ENCODE measurements around the gene FIGLA. TPM values are rescaled to one million over a fixed set of nuclear protein-coding genes. Genes with fewer than 3 reads are reported as not detected.

Gene FIGLA
- total and polyA plus RNA-seq, 2 of the 8 experiments (the other 6 are each of a cell fraction or from before 2014, with no cell fraction given): not detected

GRCh38 chr2:70828914-70829824 is 38.7 kb upstream of the FIGLA start:
- 86% methylated on average over 6 of the region's 6 CpGs; no CpG with 5 or more reads in 1 of the 2 experiments for WGBS, 2 experiments (ENCODE audit: extremely low coverage in 1 of 2, insufficient coverage in 1 of 2, insufficient read length in 1 of 2, insufficient replicate concordance in 2 of 2, low coverage in 1 of 2, low lambda C conversion rate in 2 of 2, missing lambda C conversion rate in 1 of 2)
- TF ChIP-seq, protein P1, sequence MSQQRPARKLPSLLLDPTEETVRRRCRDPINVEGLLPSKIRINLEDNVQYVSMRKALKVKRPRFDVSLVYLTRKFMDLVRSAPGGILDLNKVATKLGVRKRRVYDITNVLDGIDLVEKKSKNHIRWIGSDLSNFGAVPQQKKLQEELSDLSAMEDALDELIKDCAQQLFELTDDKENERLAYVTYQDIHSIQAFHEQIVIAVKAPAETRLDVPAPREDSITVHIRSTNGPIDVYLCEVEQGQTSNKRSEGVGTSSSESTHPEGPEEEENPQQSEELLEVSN (IDR thresholded peaks at IDR 0.05): no peak
- TF ChIP-seq JUND (IDR thresholded peaks at IDR 0.05; ENCODE audit: low read length) (no peak), MAFK (IDR thresholded peaks at IDR 0.05; ENCODE audit: low read depth, low read length) (no peak), JUN (IDR thresholded peaks at IDR 0.05; ENCODE audit: low read depth, low read length) (no peak), CEBPB (IDR thresholded peaks at IDR 0.05; ENCODE audit: low read depth, low read length) (no peak), SRF (IDR thresholded peaks at IDR 0.05; ENCODE audit: low read depth, low read length) (no peak), BACH1 (IDR thresholded peaks at IDR 0.05; ENCODE audit: low read length) (no peak), RBBP5 (IDR thresholded peaks at IDR 0.05; ENCODE audit: borderline replicate concordance, low read depth, low read length) (no peak), KDM4A (IDR thresholded peaks at IDR 0.05; ENCODE audit: low read depth, low read length, severe bottlenecking) (no peak), EZH2 (IDR thresholded peaks at IDR 0.05; ENCODE audit: low read depth, low read length, severe bottlenecking) (no peak)

More at GRCh38 chr2:70828914-70829824, 38.7 kb upstream of the FIGLA start:
- ChIA-PET CTCF (ENCODE audit: partially characterized antibody) (interaction anchor here (0.9 to 2.1 kb wide), 6 partner anchors 8 to 172 kb away, joined by 3 to 8 read pairs (median 3); partner anchors contain the start of genes CLEC4F and FIGLA), POLR2A (ENCODE audit: partially characterized antibody) (no interaction called here)
- Histone ChIP-seq H4K91ac (replicated peaks; ENCODE audit: insufficient read length, low read length) (no peak overlapping the region), H3K79me2 (ENCODE audit: control insufficient read depth in 1 of 2, insufficient read depth in 2 of 2, low read length in 2 of 2) (no peaks in the 10 kb centered on the region), H3K9me3 (ENCODE audit: insufficient read depth in 2 of 2, low read depth in 1 of 2, low read length in 1 of 2) (no peaks in the 10 kb centered on the region), H3K56ac (replicated peaks; ENCODE audit: insufficient read length, low read depth, low read length) (no peak overlapping the region), H4K5ac (ENCODE audit: insufficient read length, low read depth, low read length) (no peak overlapping the region), H3K4me1 (replicated peaks in 1 of 4; ENCODE audit: control insufficient read depth in 3 of 4, insufficient read depth in 4 of 4, low read length in 3 of 4) (peaks cover 0 to 5% (median 2%) of the 10 kb centered on the region in 4 experiments; a peak in 4 of 7 replicates), H2AK5ac (ENCODE audit: low read depth, low read length) (no peak overlapping the region), H2BK20ac (ENCODE audit: low read length) (0 out of 2 replicates have a peak overlapping the region, but pooled peaks have one; percentile 13), H2BK12ac (ENCODE audit: low read depth, low read length) (peak overlapping the region; percentile 9; the same call in 1 of the 2 replicates), H3K4me2 (ENCODE audit: insufficient read depth in 1 of 2, low read depth in 2 of 2, low read length in 2 of 2) (no peak overlapping the region), H4K8ac (ENCODE audit: extremely low read depth, insufficient read depth, low read length) (no peak overlapping the region; the same call in 1 of the 2 replicates), H3K23me2 (ENCODE audit: low read depth, low read length) (no peaks in the 10 kb centered on the region), H3K9ac (replicated peaks in 1 of 4; ENCODE audit: extremely low read depth in 1 of 4, low read depth in 3 of 4, low read length in 3 of 4) (no peak overlapping the region), H3K23ac (ENCODE audit: insufficient read length) (no peak overlapping the region), H3K27me3 (replicated peaks in 1 of 4; ENCODE audit: control insufficient read depth in 3 of 4, extremely low read depth in 1 of 4, insufficient read depth in 3 of 4, low read length in 3 of 4) (no peaks in the 10 kb centered on the region; a peak in 2 of 7 replicates), H2AFZ (ENCODE audit: low read length) (no peak overlapping the region), H3K18ac (ENCODE audit: extremely low read depth, low read length) (no peak overlapping the region; the same call in 1 of the 2 replicates), H3K4me3 (ENCODE audit: extremely low read depth in 1 of 4, insufficient read depth in 2 of 4, low read depth in 3 of 4, low read length in 4 of 4) (no peak overlapping the region), H3K14ac (ENCODE audit: insufficient read length) (no peak overlapping the region), H2BK5ac (ENCODE audit: low read depth, low read length) (no peak overlapping the region), H4K20me1 (replicated peaks in 1 of 2; ENCODE audit: control insufficient read depth in 1 of 2, insufficient read depth in 2 of 2, low read length in 2 of 2) (no peaks in the 10 kb centered on the region), H3K36me3 (ENCODE audit: control insufficient read depth in 2 of 4, insufficient read depth in 4 of 4, low read length in 3 of 4) (no peaks in the 10 kb centered on the region), H2BK15ac (ENCODE audit: low read length) (peak overlapping the region; percentile 18; the same call in 1 of the 2 replicates), H3K4ac (replicated peaks; ENCODE audit: insufficient read length, low read depth, low read length) (no peak overlapping the region), H3K27ac (ENCODE audit: low read depth, low read length) (no peak overlapping the region), H2BK120ac (replicated peaks; ENCODE audit: low read depth, low read length) (no peak overlapping the region), H3K79me1 (ENCODE audit: low read depth, low read length) (no peaks in the 10 kb centered on the region)
- no peak for FAIRE-seq
- no peak for DNase-seq (ENCODE audit: low read depth in 1 of 2, low spot score in 2 of 2)
